ENCODE results near the gene NTMT1. TPM values are rescaled to one million over a fixed set of nuclear protein-coding genes. Genes with fewer than 3 reads are reported as not detected.

NTMT1 gene
- total and polyA plus RNA-seq, 7 donors = 67.5 to 178 (median 92.9) TPM

GRCh38 chr9:129613520-129614175 lies 12.3 kb upstream of the NTMT1 start:
- Histone ChIP-seq H3K4me3 (no peak overlapping the region), H3K4me1 (peaks cover 8% of the 10 kb centered on the region), H3K27ac (no peak overlapping the region), H3K36me3 (ENCODE audit: insufficient read depth in 1 of 2, low read depth in 1 of 2) (no peaks in the 10 kb centered on the region), H3K9me3 (no peaks in the 10 kb centered on the region), H3K27me3 (ENCODE audit: insufficient read depth in 3 of 3, low read length in 2 of 3) (no peaks in the 10 kb centered on the region)
- TF ChIP-seq, protein P1, sequence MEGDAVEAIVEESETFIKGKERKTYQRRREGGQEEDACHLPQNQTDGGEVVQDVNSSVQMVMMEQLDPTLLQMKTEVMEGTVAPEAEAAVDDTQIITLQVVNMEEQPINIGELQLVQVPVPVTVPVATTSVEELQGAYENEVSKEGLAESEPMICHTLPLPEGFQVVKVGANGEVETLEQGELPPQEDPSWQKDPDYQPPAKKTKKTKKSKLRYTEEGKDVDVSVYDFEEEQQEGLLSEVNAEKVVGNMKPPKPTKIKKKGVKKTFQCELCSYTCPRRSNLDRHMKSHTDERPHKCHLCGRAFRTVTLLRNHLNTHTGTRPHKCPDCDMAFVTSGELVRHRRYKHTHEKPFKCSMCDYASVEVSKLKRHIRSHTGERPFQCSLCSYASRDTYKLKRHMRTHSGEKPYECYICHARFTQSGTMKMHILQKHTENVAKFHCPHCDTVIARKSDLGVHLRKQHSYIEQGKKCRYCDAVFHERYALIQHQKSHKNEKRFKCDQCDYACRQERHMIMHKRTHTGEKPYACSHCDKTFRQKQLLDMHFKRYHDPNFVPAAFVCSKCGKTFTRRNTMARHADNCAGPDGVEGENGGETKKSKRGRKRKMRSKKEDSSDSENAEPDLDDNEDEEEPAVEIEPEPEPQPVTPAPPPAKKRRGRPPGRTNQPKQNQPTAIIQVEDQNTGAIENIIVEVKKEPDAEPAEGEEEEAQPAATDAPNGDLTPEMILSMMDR (IDR thresholded peaks at IDR 0.05) = no peak
- DNase-seq (no peak), ATAC-seq (no peak)
- intact Hi-C loops (cut with DNase I) = loop anchor here in 1 of 2 donors (5.0 kb wide), 1 partner anchor 441 kb away; no protein-coding TSS in a partner anchor
- WGBS, 3 donors = 49 to 61% (median 57%) methylated on average over 19 of the region's 19 CpGs

DNA sequence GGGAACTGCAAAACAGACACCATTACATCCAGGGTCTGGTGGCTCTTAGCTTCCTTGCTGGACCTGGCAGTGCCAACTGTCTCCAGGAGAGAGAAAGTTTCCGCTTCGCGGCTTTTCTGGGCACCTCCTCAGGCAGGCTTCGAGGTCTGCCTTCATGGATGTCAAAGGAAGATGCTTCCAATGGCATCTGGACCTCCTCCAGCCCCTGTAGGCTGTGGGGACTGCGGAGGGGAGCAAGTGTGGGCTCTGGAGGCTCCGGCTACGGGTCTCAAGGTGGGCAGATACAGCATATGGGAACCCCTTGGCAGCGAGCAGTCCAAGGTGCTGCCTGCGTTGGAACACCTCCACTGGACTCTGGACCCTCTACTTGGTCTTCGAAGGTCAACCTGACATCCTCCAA lies 11.0 kb upstream of the NTMT1 start:
- Histone ChIP-seq H3K9me3 (no peaks in the 10 kb centered on the region), H3K27me3 (ENCODE audit: insufficient read depth in 3 of 3, low read length in 2 of 3) (peaks cover 0 to 11% (median 2%) of the 10 kb centered on the region in 3 donors), H3K27ac (no peak overlapping the region), H3K4me3 (no peak overlapping the region), H3K36me3 (ENCODE audit: insufficient read depth in 1 of 2, low read depth in 1 of 2) (no peaks in the 10 kb centered on the region), H3K4me1 (peaks cover 8% of the 10 kb centered on the region)
- ATAC-seq = no peak
- no peak for DNase-seq
- intact Hi-C loops (cut with DNase I) = loop anchor here in 1 of 2 donors (5.0 kb wide), 1 partner anchor 443 kb away; no protein-coding TSS in a partner anchor
- TF ChIP-seq, protein P1 (IDR thresholded peaks at IDR 0.05) = no peak
- WGBS, 3 donors = 88 to 91% (median 89%) methylated on average over 10 of the region's 10 CpGs

DNA sequence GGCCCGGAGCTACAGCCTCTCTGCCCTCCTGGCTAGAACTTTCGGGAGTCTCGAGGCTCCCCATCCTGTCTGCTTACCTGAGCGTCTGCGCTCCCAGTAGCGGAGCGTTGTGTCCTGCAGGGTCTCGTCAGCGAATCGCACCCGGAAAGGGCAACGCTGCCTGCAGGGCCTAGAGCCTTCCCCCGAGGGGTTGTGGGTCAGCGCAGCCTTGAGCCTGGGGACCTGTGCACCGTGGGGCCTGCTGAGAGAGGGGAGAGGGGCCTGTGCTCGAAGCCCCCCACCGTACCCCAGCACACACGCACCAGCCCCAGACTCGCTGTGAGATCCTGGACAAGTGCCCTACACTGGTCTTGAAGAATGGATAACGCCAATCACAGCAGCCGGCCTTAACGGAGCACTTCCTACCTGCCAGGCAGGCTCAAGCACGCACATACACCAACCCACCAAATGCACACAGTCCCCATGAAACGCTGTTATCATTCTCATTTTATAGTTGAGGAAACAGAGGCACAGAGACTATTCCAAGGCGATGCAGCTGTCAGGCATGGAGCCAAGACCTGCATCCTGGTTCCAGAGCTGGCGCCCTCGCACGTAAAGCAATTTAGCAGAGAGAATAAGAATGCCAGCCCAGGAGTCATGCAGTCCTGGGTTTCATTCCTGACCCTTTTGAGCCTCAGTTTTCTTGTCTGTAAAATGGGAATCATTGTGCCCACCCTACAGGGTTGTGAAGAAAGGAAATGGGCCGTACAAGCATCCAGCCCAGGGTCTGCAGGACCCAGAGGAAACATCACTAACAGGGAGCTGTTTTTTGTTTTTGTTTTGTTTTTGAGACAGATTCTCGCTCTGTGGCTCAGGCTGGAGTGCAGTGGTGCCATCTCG lies 10.3 kb upstream of the NTMT1 start:
- Histone ChIP-seq H3K4me3 (no peak overlapping the region), H3K36me3 (ENCODE audit: insufficient read depth in 1 of 2, low read depth in 1 of 2) (no peaks in the 10 kb centered on the region), H3K9me3 (no peaks in the 10 kb centered on the region), H3K27me3 (ENCODE audit: insufficient read depth in 3 of 3, low read length in 2 of 3) (peaks cover 0 to 18% (median 5%) of the 10 kb centered on the region in 3 donors), H3K4me1 (peaks cover 10% of the 10 kb centered on the region), H3K27ac (no peak overlapping the region)
- DNase-seq = no peak
- TF ChIP-seq, protein P1 (IDR thresholded peaks at IDR 0.05) = no peak
- no peak for ATAC-seq
- intact Hi-C loops (cut with DNase I) = no loop called here
- 75 to 83% (median 80%) methylated on average over 31 of the region's 31 CpGs for WGBS, 3 donors

- Histone ChIP-seq H3K4me3 (no peak overlapping the region), H3K9me3 (no peaks in the 10 kb centered on the region), H3K36me3 (ENCODE audit: insufficient read depth in 1 of 2, low read depth in 1 of 2) (no peaks in the 10 kb centered on the region), H3K27ac (no peak overlapping the region), H3K27me3 (ENCODE audit: insufficient read depth in 3 of 3, low read length in 2 of 3) (peaks cover 0 to 31% (median 7%) of the 10 kb centered on the region in 3 donors), H3K4me1 (peaks cover 7% of the 10 kb centered on the region)
- no peak for DNase-seq
- ATAC-seq = no peak
- WGBS, 3 donors = 5 to 32% (median 8%) methylated on average over 1 of the region's 1 CpG
- TF ChIP-seq, protein P1 (IDR thresholded peaks at IDR 0.05) = no peak
- intact Hi-C loops (cut with DNase I) = no loop called here
Measured at GRCh38 chr9:129617167-129617566, 8.8 kb upstream of the NTMT1 start.

Data from psoas muscle (tissue), 8 donors.